Calu3 (cell line): ENCODE data around the gene TKTL2. TPM values are rescaled to one million over a fixed set of nuclear protein-coding genes. Genes with fewer than 3 reads are reported as not detected.

Experiments
- BruUV-seq: library from RNA; stranded (reverse); fragments of 400-500 nt; replicated peaks from 2 replicates; lab custom pipeline; 2021; lab: Mats Ljungman, UMichigan
- CTCF ChIA-PET: fragments of 300-600 bp; sonication (Branson Sonifier 250); formaldehyde crosslinking; loops from one replicate; lab custom pipeline; 2022; ENCODE audit warnings: antibody characterized with exemption; lab: Charles Lee
- DNase-seq: peaks from one replicate; pipeline ENCODE4 v3.0.0; 2022
- H3K27ac Mint-ChIP-seq: one replicate; pipeline ENCODE4 v1.8.0; 2022; ENCODE audit warnings: mixed read lengths; ENCODE audit not compliant: unreplicated experiment
- H3K27me3 Mint-ChIP-seq: one replicate; pipeline ENCODE4 v1.8.0; 2022; ENCODE audit warnings: mixed read lengths; ENCODE audit not compliant: unreplicated experiment
- H3K36me3 Mint-ChIP-seq: one replicate; pipeline ENCODE4 v1.8.0; 2022; ENCODE audit warnings: mild to moderate bottlenecking, moderate library complexity, mixed read lengths; ENCODE audit not compliant: insufficient read depth, unreplicated experiment
- H3K4me1 Mint-ChIP-seq: one replicate; pipeline ENCODE4 v1.8.0; 2022; ENCODE audit warnings: mild to moderate bottlenecking, low read depth, mixed read lengths; ENCODE audit not compliant: unreplicated experiment
- H3K4me3 Mint-ChIP-seq: one replicate; pipeline ENCODE4 v1.8.0; 2022; ENCODE audit warnings: mild to moderate bottlenecking, low read depth, moderate library complexity, mixed read lengths; ENCODE audit not compliant: unreplicated experiment
- H3K9me3 Mint-ChIP-seq: one replicate; pipeline ENCODE4 v1.8.0; 2022; ENCODE audit warnings: low read depth, mixed read lengths; ENCODE audit not compliant: unreplicated experiment
- intact Hi-C: fragments of 100-400 bp; cut with micrococcal nuclease; formaldehyde crosslinking; loops from one replicate; pipeline ENCODE4 v1.10.0; 2022; ENCODE audit not compliant: unreplicated experiment
- total RNA-seq: library from RNA; stranded (reverse); gene quantifications from 2 replicates; pipeline ENCODE4 v1.2.3, GENCODE V29; 2022
- TF ChIP-seq, protein P1 (sequence below): fragments of 200-600 bp; IDR thresholded peaks from one replicate; pipeline ENCODE4 v1.8.0; 2022; ENCODE audit warnings: antibody characterized with exemption; ENCODE audit not compliant: unreplicated experiment

TKTL2 gene
- total RNA-seq, 1 experiment from 2014 or later, result not detected

DNA sequence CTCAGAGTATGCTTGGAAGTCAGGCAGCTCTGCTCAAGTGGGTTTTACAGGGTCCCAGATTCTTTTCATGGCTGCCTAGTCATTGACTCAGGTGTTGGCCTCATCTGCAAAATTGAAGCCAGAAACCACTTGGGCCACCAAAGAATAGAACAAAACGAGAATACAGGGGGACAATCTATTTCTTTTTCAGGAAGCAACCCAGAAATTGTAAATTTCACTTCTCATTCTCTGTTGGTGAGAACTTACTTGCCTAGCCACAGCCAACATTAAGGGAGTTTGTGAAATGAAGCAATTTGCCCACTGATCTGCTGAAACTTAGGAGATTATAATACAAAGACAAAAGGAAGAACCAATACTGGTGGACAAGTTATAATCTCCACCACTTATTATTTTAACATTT, 8.6 kb upstream of the TKTL2 start:
- H3K27me3 Mint-ChIP-seq, result no peaks in the 10 kb centered on the region
- no peak overlapping the region for H3K4me3 Mint-ChIP-seq
- no peaks in the 10 kb centered on the region for H3K9me3 Mint-ChIP-seq
- intact Hi-C loops, result no loop called here
- no peak overlapping the region for H3K27ac Mint-ChIP-seq
- no peaks in the 10 kb centered on the region for H3K4me1 Mint-ChIP-seq
- CTCF ChIA-PET, result no interaction called here
- H3K36me3 Mint-ChIP-seq, result no peaks in the 10 kb centered on the region
- DNase-seq, result no peak
- TF ChIP-seq, protein P1, sequence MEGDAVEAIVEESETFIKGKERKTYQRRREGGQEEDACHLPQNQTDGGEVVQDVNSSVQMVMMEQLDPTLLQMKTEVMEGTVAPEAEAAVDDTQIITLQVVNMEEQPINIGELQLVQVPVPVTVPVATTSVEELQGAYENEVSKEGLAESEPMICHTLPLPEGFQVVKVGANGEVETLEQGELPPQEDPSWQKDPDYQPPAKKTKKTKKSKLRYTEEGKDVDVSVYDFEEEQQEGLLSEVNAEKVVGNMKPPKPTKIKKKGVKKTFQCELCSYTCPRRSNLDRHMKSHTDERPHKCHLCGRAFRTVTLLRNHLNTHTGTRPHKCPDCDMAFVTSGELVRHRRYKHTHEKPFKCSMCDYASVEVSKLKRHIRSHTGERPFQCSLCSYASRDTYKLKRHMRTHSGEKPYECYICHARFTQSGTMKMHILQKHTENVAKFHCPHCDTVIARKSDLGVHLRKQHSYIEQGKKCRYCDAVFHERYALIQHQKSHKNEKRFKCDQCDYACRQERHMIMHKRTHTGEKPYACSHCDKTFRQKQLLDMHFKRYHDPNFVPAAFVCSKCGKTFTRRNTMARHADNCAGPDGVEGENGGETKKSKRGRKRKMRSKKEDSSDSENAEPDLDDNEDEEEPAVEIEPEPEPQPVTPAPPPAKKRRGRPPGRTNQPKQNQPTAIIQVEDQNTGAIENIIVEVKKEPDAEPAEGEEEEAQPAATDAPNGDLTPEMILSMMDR, result no peak
- BruUV-seq, result no TSS peak

DNA sequence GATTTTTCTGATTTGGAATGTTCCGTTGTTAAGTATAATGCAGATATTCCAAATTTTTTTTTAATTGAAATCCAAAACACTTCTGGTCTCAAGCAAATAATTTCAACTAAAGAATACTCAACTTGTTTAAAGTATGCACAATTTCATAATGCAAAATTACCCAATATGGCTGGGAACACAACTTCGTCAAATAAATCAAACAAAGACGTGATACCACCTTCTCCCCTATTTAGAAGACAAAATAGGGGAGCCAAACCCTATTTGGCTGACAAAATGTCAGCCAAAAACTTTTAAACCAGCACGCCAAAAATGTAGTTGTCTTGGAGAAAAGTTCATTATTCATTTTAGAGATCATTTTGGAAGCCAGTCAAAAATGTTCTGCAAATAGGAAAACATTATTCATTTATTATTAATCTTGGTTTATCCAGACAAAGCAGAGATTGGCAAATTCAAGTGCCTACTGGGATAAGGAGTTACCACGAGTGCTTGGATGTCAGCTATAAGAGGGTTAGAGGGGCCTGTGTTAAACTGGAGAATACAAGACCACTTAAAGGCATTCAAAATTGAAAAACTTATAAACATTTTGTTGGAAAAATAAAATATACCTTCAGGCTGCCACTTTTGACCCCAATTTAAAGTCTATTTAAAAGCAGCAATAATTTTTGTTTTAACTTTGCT, 3.3 kb upstream of the TKTL2 start:
- Mint-ChIP-seq H3K9me3 (no peaks in the 10 kb centered on the region), H3K4me1 (no peaks in the 10 kb centered on the region), H3K4me3 (no peak overlapping the region), H3K36me3 (no peaks in the 10 kb centered on the region), H3K27me3 (no peaks in the 10 kb centered on the region), H3K27ac (no peak overlapping the region)
- no TSS peak for BruUV-seq
- CTCF ChIA-PET, result no interaction called here
- intact Hi-C loops, result no loop called here
- TF ChIP-seq, protein P1, result no peak
- no peak for DNase-seq

DNA sequence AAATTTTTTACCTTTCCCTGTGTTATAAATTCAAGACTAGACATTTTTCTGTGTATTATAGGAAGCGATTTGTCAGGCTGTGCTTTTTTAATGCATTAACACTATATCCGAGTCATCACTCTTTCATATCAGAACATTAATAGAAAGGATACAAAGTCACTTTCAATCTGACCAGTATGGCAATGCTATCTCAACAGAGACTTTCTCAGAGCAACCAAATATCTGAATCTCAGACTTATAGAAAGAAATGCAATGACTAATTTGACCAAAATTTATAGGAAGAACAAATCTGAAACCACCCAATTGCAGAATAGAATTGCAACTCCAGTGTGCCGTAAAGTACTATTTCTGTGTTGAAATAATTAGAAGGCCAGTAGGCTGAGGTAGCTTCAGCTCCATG, 473 bp upstream of the TKTL2 start:
- intact Hi-C loops, result no loop called here
- Mint-ChIP-seq H3K9me3 (no peaks in the 10 kb centered on the region), H3K36me3 (no peaks in the 10 kb centered on the region), H3K4me1 (no peaks in the 10 kb centered on the region), H3K27ac (no peak overlapping the region), H3K27me3 (no peaks in the 10 kb centered on the region), H3K4me3 (no peak overlapping the region)
- no peak for DNase-seq
- no TSS peak for BruUV-seq
- CTCF ChIA-PET, result no interaction called here
- TF ChIP-seq, protein P1, result no peak

DNA sequence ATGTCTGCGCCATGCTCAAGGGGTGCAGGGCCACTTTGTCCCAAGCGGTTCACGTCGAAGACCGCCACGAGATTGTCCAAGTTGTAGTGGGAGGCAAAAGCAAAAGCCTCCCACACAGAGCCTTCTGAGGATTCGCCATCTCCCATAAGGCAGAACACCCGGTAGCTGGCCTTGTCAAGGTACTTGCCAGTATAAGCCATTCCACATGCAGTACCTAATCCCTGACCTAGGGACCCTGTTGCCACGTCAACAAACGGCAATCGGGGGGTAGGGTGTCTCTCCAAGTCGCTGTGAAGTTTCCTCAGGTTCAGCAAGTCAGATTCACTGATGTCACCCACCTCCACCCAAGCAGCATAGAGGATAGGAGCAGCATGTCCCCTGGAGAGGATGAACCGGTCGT, 424 bp downstream of the TKTL2 start:
- no TSS peak for BruUV-seq
- Mint-ChIP-seq H3K36me3 (no peaks in the 10 kb centered on the region), H3K4me1 (no peaks in the 10 kb centered on the region), H3K27me3 (no peaks in the 10 kb centered on the region), H3K4me3 (no peak overlapping the region), H3K27ac (no peak overlapping the region), H3K9me3 (no peaks in the 10 kb centered on the region)
- DNase-seq, result no peak
- intact Hi-C loops, result no loop called here
- CTCF ChIA-PET, result no interaction called here
- TF ChIP-seq, protein P1, result no peak
